K562 (cell line): ENCODE results near the gene CCDC85C. TPM values are rescaled to one million over a fixed set of nuclear protein-coding genes. Genes with fewer than 3 reads are reported as not detected.

Experiments used
- BHLHE40 ChIP-seq: IDR thresholded peaks from 2 replicates; pipeline ENCODE4 v1.6.1; 2011; ENCODE audit warnings: low read length, improper control_type of control experiment
- CHD7 ChIP-seq: fragments of 200-600 bp; sonication (generic); IDR thresholded peaks from one replicate; pipeline ENCODE4 v1.6.1; 2012; ENCODE audit warnings: mild to moderate bottlenecking, low read depth, low read length, inconsistent platforms
- HNRNPH1 ChIP-seq: fragments of 200-400 bp; formaldehyde crosslinking; optimal IDR thresholded peaks from 2 replicates; pipeline ENCODE3; 2017; ENCODE audit warnings: low read depth, mild to moderate bottlenecking, low read length, moderate library complexity
- NFIC ChIP-seq: fragments of 450-650 bp; IDR thresholded peaks from 2 replicates; pipeline ENCODE4 v1.6.1; 2017; ENCODE audit warnings: mild to moderate bottlenecking, inconsistent platforms
- SRSF9 ChIP-seq: fragments of 200-400 bp; formaldehyde crosslinking; IDR thresholded peaks from 2 replicates; pipeline ENCODE4 v1.6.1; 2017; ENCODE audit warnings: low read depth, low read length, borderline replicate concordance
- TRIM24 ChIP-seq, 2 experiments: fragments of 450-650 bp; IDR thresholded peaks; 2 replicates each; pipeline ENCODE4 v1.6.1; 2016
- ZNF830 ChIP-seq: fragments of 250-450 bp; sonication (Bioruptor Pico); IDR thresholded peaks from 2 replicates; pipeline ENCODE4 v1.5.0; 2021; ENCODE audit warnings: mild to moderate bottlenecking
- polyA plus RNA-seq, 8 experiments: library from polyadenylated mRNA; depleted of rRNA in 4 of 8; stranded (reverse) in 5 of 8; unstranded in 3 of 8; fragments of >200 nt; fragmentation: Nextera tagmentation in 2 of 8; fragmentation: Illumina TruSeq in 1 of 8; extraction: Ambion mirVana in 2 of 8; extraction: Trizol in 1 of 8; gene quantifications; 2 replicates each; pipeline versions ENCODE4 v1.2.1 to v1.2.3, GENCODE V29; 2011 to 2014; ENCODE audit warnings: inconsistent platforms in 1 of 8, missing spikeins in 1 of 8
- total RNA-seq, 7 experiments: library from RNA; depleted of rRNA in 6 of 7; stranded (reverse); fragments of >200 nt in 6 of 7; fragmentation: Illumina TruSeq in 2 of 7; extraction: Trizol in 2 of 7; gene quantifications; 2 replicates each; pipeline versions ENCODE4 v1.2.1 to v1.2.3, GENCODE V29; 2011 to 2021; ENCODE audit warnings: low replicate concordance in 1 of 7

Gene CCDC85C
- total and polyA plus RNA-seq, 9 of the 15 experiments (the other 6 are each of a cell fraction or from before 2014, with no cell fraction given): 0.18 to 22.0 (median 6.3) TPM

DNA sequence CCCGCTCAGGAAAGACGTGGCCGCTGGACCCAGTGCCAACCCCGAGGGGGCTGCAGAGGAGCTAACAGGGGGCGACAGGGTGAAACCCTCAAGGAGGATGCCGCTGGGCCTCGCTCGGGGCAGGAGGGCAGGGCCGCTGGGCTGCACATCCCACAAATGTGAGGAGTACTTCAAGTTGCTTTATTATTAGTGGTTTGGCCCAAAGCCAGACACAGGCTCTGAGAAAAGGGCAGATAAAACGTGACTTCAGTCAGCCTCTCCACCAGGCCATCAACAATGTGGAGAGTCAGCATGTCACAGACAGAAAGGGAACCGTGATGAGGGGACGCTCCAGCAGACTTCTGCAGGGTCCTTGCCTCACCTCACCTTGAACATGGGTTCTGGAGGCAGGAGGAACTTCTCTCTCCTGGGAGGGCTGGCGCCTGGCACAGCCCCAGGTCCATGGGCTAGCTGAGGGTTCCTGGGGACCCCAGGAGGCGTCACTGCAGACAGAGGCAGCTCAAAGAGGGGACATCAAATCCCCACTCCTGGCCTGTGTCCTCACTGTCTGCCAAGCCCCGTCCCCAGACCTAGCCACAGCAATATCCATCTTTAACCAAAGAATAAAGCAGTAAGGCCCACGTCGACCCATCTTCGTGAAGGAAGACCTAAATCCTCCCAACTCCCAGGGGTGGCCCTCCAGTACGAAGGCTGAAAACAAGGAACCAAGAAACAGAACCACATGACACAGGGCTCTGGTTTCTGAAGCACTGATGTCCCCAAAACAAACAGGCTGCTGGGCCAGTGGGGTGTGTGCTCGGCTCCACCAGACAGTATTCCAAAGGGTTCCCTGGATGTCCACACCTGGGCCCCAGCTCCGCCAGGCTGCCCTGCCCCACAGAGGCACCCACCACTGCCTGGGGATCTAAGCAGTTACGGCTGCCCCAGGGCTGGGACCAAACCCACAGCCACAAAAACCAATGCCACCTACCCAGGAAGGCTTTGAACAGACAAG, 35.1 kb downstream of the CCDC85C start (continued):
- TF ChIP-seq CHD7 (no peak), TRIM24 (IDR thresholded peaks at IDR 0.05) (no peak), SRSF9 (no peak), NFIC (peak; percentile 89), ZNF830 (CRISPR knock-in tag) (no peak), BHLHE40 (peak; percentile 91), HNRNPH1 (no peak)
